Activated B cell treated with CpG ODN at 0.5 μM for 24 hours (primary cell): ENCODE measurements around the gene GPR137. TPM values are rescaled to one million over a fixed set of nuclear protein-coding genes. Genes with fewer than 3 reads are reported as not detected.
A peak's percentile ranks its signal among the peaks of the same experiment; 100 is the strongest.
"Not testable (repeated sequence)": the region's sequence is repeated elsewhere in the genome, so short reads cannot be mapped to it uniquely, and the experiment has no call there.

Source experiments
- ATAC-seq: fragments of 200-7000 bp; cut with Tn5 transposase; one replicate; pipeline ENCODE4 v1.10.0; 2021; ENCODE audit warnings: low read depth, mild to moderate bottlenecking, moderate library complexity
- CTCF ChIA-PET: fragments of 350-600 bp; sonication (Branson Sonifier 250); formaldehyde crosslinking; loops from one replicate; lab custom pipeline; 2021; ENCODE audit warnings: antibody characterized with exemption; lab: Charles Lee
- POLR2A ChIA-PET: fragments of 350-600 bp; sonication (Branson Sonifier 250); formaldehyde crosslinking; loops from one replicate; lab custom pipeline; 2021; ENCODE audit warnings: antibody characterized with exemption; lab: Charles Lee
- DNase-seq: peaks from one replicate; pipeline ENCODE4 v3.0.0; 2022
- H3K27ac Mint-ChIP-seq: one replicate; pipeline ENCODE4 v1.8.0; 2020; ENCODE audit warnings: mixed read lengths
- H3K27me3 Mint-ChIP-seq: one replicate; pipeline ENCODE4 v1.8.0; 2021; ENCODE audit warnings: mixed read lengths
- H3K36me3 Mint-ChIP-seq: one replicate; pipeline ENCODE4 v1.8.0; 2021; ENCODE audit warnings: low read depth, mixed read lengths
- H3K4me1 Mint-ChIP-seq: one replicate; pipeline ENCODE4 v1.8.0; 2021; ENCODE audit warnings: mixed read lengths
- H3K4me3 Mint-ChIP-seq: one replicate; pipeline ENCODE4 v1.8.0; 2020; ENCODE audit warnings: mild to moderate bottlenecking, mixed read lengths
- H3K9me3 Mint-ChIP-seq: one replicate; pipeline ENCODE4 v1.8.0; 2020; ENCODE audit warnings: mixed read lengths
- CTCF ChIP-seq: fragments of 200-600 bp; IDR thresholded peaks from one replicate; pipeline ENCODE4 v1.8.0; 2022; ENCODE audit warnings: antibody characterized with exemption, mild to moderate bottlenecking
- intact Hi-C: fragments of 100-400 bp; cut with micrococcal nuclease; formaldehyde crosslinking; loops from one replicate; pipeline ENCODE4 v1.15.1; 2024
- total RNA-seq: library from RNA; stranded (reverse); gene quantifications from 2 replicates; pipeline ENCODE4 v1.2.3, GENCODE V29; 2022

The GPR137 gene
- total RNA-seq, 1 donor from 2014 or later, result 53.1 TPM

GRCh38 chr11:64313491-64314145, 28.0 kb downstream of the GPR137 start:
- H3K4me3 Mint-ChIP-seq, result no peak overlapping the region

DNA sequence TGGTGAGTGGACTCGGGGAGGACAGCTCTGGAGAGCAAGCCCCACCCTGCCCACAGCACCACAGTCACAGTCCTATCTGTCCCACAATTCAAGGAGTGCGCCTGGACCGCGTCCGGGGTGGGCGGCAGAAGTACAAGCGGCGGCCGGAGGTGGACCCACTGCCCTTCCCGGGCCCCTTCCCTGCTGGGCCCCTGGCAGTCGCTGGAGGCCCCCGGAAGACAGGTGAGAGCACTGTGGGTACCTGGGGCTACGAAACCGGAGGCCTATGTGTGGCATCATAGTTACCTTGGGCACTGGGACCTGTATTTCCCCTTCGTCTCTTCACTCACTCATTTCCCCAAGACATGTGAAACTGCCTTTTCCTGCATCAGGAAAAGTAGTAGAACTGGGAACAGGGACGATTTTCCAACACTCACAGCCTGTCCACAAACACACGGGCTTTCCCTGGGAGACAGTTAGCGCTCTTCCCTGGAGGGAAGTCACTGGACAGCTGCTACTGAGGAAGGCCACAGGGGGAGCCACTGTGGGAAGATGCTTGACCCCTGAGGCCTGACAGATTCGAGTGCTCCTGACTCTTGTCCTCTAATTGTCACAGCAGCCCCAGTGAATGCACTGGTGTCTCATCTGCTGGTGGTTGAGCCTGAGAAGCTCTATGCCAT, 28.6 kb downstream of the GPR137 start:
- CTCF ChIA-PET, result interaction anchor here (0.7 to 2.3 kb wide), 2 partner anchors 9 to 41 kb away, joined by 3 to 10 read pairs; partner anchors contain the start of gene ESRRA
- no peak for ATAC-seq
- Mint-ChIP-seq H3K36me3 (peaks cover 46% of the 10 kb centered on the region), H3K9me3 (no peaks in the 10 kb centered on the region), H3K4me3 (no peak overlapping the region), H3K4me1 (peaks cover 25% of the 10 kb centered on the region), H3K27me3 (no peaks in the 10 kb centered on the region), H3K27ac (no peak overlapping the region)
- POLR2A ChIA-PET, result no interaction called here
- intact Hi-C loops, result no loop called here
- no peak for DNase-seq
- no peak for TF ChIP-seq CTCF

More at GRCh38 chr11:64313491-64314145, 28.0 kb downstream of the GPR137 start:
- ChIA-PET CTCF (interaction anchor here (0.7 to 2.3 kb wide), 2 partner anchors 8 to 41 kb away, joined by 3 to 10 read pairs; partner anchors contain the start of gene ESRRA), POLR2A (no interaction called here)
- DNase-seq (no peak), ATAC-seq (no peak)
- Mint-ChIP-seq H3K27me3 (no peaks in the 10 kb centered on the region), H3K9me3 (no peaks in the 10 kb centered on the region), H3K27ac (no peak overlapping the region), H3K36me3 (peaks cover 46% of the 10 kb centered on the region), H3K4me1 (peaks cover 19% of the 10 kb centered on the region)
- intact Hi-C loops, result no loop called here
- TF ChIP-seq CTCF, result no peak

- no peak overlapping the region for H3K27ac Mint-ChIP-seq
- POLR2A ChIA-PET, result interaction anchor here (4.0 kb wide), 1 partner anchor 39 kb away, joined by 61 read pairs; no protein-coding TSS in a partner anchor
- ATAC-seq (no peak), DNase-seq (no peak)
- no peak overlapping the region for H3K4me3 Mint-ChIP-seq
- peaks cover 27% of the 10 kb centered on the region for H3K4me1 Mint-ChIP-seq
- peaks cover 46% of the 10 kb centered on the region for H3K36me3 Mint-ChIP-seq
- H3K27me3 Mint-ChIP-seq, result no peaks in the 10 kb centered on the region
- no peaks in the 10 kb centered on the region for H3K9me3 Mint-ChIP-seq
- CTCF ChIA-PET, result interaction anchor here (2.3 kb wide), 1 partner anchor 40 kb away, joined by 10 read pairs; no protein-coding TSS in a partner anchor
- intact Hi-C loops, result loop anchor here (5.0 kb wide), 3 partner anchors 83 to 427 kb away; partner anchors contain the start of genes DNAJC4, NAA40, RASGRP2 and VEGFB
- no peak for TF ChIP-seq CTCF
These were observed 29.3 kb downstream of the GPR137 start for GRCh38 chr11:64314805-64315561.

DNA sequence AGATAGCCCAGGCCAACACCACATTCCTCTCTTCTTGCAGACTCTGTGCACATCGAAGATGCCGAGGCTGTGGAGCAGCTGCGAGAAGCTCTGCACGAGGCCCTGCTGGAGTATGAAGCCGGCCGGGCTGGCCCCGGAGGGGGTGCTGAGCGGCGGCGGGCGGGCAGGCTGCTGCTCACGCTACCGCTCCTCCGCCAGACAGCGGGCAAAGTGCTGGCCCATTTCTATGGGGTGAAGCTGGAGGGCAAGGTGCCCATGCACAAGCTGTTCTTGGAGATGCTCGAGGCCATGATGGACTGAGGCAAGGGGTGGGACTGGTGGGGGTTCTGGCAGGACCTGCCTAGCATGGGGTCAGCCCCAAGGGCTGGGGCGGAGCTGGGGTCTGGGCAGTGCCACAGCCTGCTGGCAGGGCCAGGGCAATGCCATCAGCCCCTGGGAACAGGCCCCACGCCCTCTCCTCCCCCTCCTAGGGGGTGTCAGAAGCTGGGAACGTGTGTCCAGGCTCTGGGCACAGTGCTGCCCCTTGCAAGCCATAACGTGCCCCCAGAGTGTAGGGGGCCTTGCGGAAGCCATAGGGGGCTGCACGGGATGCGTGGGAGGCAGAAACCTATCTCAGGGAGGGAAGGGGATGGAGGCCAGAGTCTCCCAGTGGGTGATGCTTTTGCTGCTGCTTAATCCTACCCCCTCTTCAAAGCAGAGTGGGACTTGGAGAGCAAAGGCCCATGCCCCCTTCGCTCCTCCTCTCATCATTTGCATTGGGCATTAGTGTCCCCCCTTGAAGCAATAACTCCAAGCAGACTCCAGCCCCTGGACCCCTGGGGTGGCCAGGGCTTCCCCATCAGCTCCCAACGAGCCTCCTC, 30.2 kb downstream of the GPR137 start:
- CTCF ChIA-PET, result interaction anchor here (0.5 to 4.2 kb wide), 6 partner anchors 11 to 133 kb away, joined by 3 to 138 read pairs (median 42); partner anchors contain the start of genes CCDC88B and ESRRA
- POLR2A ChIA-PET, result interaction anchor here (0.6 to 4.9 kb wide), 7 partner anchors 11 to 1572 kb away, joined by 3 to 94 read pairs (median 59); partner anchors contain the start of genes CATSPERZ, CCDC88B, ESRRA and FIBP
- Mint-ChIP-seq H3K4me3 (peak overlapping the region; percentile 94), H3K36me3 (peaks cover 51% of the 10 kb centered on the region), H3K27ac (peak overlapping the region; percentile 99), H3K4me1 (peaks cover 29% of the 10 kb centered on the region)
- H3K27me3 Mint-ChIP-seq, ATAC-seq, DNase-seq, H3K9me3 Mint-ChIP-seq: not testable (repeated sequence)
- intact Hi-C loops, result loop anchor here (5.0 kb wide), 3 partner anchors 84 to 426 kb away; partner anchors contain the start of genes DNAJC4, NAA40, RASGRP2 and VEGFB
